Right cardiac atrium (tissue), 5 donors: ENCODE measurements around the gene NECAP2. TPM values are rescaled to one million over a fixed set of nuclear protein-coding genes. Genes with fewer than 3 reads are reported as not detected.

Source experiments
- ATAC-seq, 2 donors: fragments of 200-7000 bp; cut with Tn5 transposase; one replicate each; pipeline versions ENCODE4 v1.8.0 to v1.9.1; 2020; ENCODE audit warnings: moderate library complexity in 2 of 2, mild to moderate bottlenecking in 1 of 2
- DNase-seq, 3 donors: peaks; one replicate each; pipeline ENCODE4 v3.0.0-alpha.2; 2020
- H3K27ac ChIP-seq: one replicate; pipeline ENCODE4 v1.5.1; 2013; ENCODE audit warnings: mild to moderate bottlenecking, low read length, control low read depth, moderate library complexity
- H3K27me3 ChIP-seq: one replicate; pipeline ENCODE4 v1.6.1; 2013; ENCODE audit not compliant: control insufficient read depth, insufficient read depth
- H3K4me1 ChIP-seq: one replicate; pipeline ENCODE4 v1.6.1; 2013; ENCODE audit warnings: low read length; ENCODE audit not compliant: control insufficient read depth, insufficient read depth
- H3K4me3 ChIP-seq: one replicate; pipeline ENCODE4 v1.5.1; 2013; ENCODE audit warnings: low read length, control low read depth
- H3K9me3 ChIP-seq: one replicate; pipeline ENCODE4 v1.6.1; 2013; ENCODE audit warnings: low read length; ENCODE audit not compliant: control insufficient read depth
- WGBS: extraction: QIAGEN DNeasy Blood & Tissue Kit; methylation state at CpG from one replicate; pipeline ENCODE4 v1.1.7; 2013; 5-methylcytosine and 5-hydroxymethylcytosine counted together
- intact Hi-C, 4 donors: fragments of 100-400 bp; cut with DNase I; formaldehyde crosslinking; loops; one replicate each; pipeline versions ENCODE4 v1.11.0 to v1.14.0; 2022 to 2023
- long read RNA-seq, 4 donors: library from polyadenylated mRNA; unstranded; transcript quantifications; one replicate each; pipeline ENCODE4 v2.0.0, GENCODE V29; 2020 to 2021
- polyA plus RNA-seq: library from polyadenylated mRNA; stranded (reverse); fragments of 200-250 nt; gene quantifications from one replicate; pipeline ENCODE4 v1.2.3, GENCODE V29; 2013
- total RNA-seq, 4 donors: library from RNA; stranded (reverse); fragmentation: NEBNext Ultra II Directional; extraction: Animal tissue kit (Norgen Biotek cat#: 25700); gene quantifications; one replicate each; pipeline ENCODE4 v1.2.1, GENCODE V29; 2021
- donor health status: healthy with polysubstance abuse.
- donor health status: DM: no; HTN: yes; CAD: no.
- donor health status: DM: no; HTN: no; CAD: no.
- donor health status: DM: no; HTN: yes; CAD: no; lungs with severe emphysema.
- donor health status: DM: yes; HTN: yes; CAD: no.

The NECAP2 gene
- total RNA-seq: 10 to 100 TPM; 14.1 to 19.0 (median 18.1) TPM
- polyA plus RNA-seq: 14.6 TPM
- long read RNA-seq, donor 1, transcript NECAP2-201 (8 exons, 2,070 nt): major isoform, 34 of 53 reads
- long read RNA-seq, donor 1, partial matches to known transcripts: 14 of 53 reads
- long read RNA-seq, donor 1, other reads (novel, unspliced or antisense): 4 of 53 reads
- long read RNA-seq, donor 2, transcript NECAP2-201 (8 exons, 2,070 nt): major isoform, 19 of 23 reads
- long read RNA-seq, donor 2, partial matches to known transcripts: 4 of 23 reads
- long read RNA-seq, donor 2, other reads (novel, unspliced or antisense): 0 of 23 reads
- long read RNA-seq, donor 3, transcript NECAP2-201 (8 exons, 2,070 nt): major isoform, 76 of 103 reads
- long read RNA-seq, donor 3, partial matches to known transcripts: 13 of 103 reads
- long read RNA-seq, donor 3, other reads (novel, unspliced or antisense): 7 of 103 reads
- long read RNA-seq, donor 4, transcript NECAP2-201 (8 exons, 2,070 nt): major isoform, 20 of 29 reads
- long read RNA-seq, donor 4, partial matches to known transcripts: 6 of 29 reads
- long read RNA-seq, donor 4, other reads (novel, unspliced or antisense): 1 of 29 reads

- peak; percentile 95 to 98 (median 98) for DNase-seq
- Histone ChIP-seq H3K27ac (peak within 1 kb of the TSS; percentile 59), H3K4me3 (peak within 1 kb of the TSS; percentile 94), H3K9me3 (no peaks in the 10 kb centered on the region), H3K4me1 (peaks cover 8% of the 10 kb centered on the region), H3K27me3 (no peaks in the 10 kb centered on the region)
- WGBS: under 1% methylated on average over 68 of the region's 68 CpGs
- peak; percentile 94 to 95 for ATAC-seq
- intact Hi-C loops: no loop called here
These were observed at the start of gene NECAP2 for GRCh38 chr1:16440470-16441281. NECAP2 (plus strand) TSS chr1:16440724; CDS start chr1:16440762, 38 bp downstream.

- Histone ChIP-seq H3K9me3 (no peaks in the 10 kb centered on the region), H3K27me3 (no peaks in the 10 kb centered on the region), H3K4me3 (no peak overlapping the region), H3K4me1 (peaks cover 38% of the 10 kb centered on the region), H3K27ac (no peak overlapping the region)
- intact Hi-C loops: no loop called here
- no peak for ATAC-seq
- WGBS: 65% methylated on average over 3 of the region's 3 CpGs
- DNase-seq: no peak
These were observed 49.1 kb upstream of the NECAP2 start for GRCh38 chr1:16391411-16391810.

GRCh38 chr1:16392740-16393569 is 47.6 kb upstream of the NECAP2 start:
- Histone ChIP-seq H3K4me1 (peaks cover 32% of the 10 kb centered on the region), H3K4me3 (no peak overlapping the region), H3K9me3 (no peaks in the 10 kb centered on the region), H3K27me3 (no peaks in the 10 kb centered on the region), H3K27ac (no peak overlapping the region)
- ATAC-seq (peak; percentile 15 to 38), DNase-seq (peak in 1 of 3 donors; percentile 25)
- 70% methylated on average over 21 of the region's 21 CpGs for WGBS
- intact Hi-C loops: no loop called here

GRCh38 chr1:16393570-16394521 is 46.7 kb upstream of the NECAP2 start:
- intact Hi-C loops: no loop called here
- WGBS: 85% methylated on average over 10 of the region's 10 CpGs
- Histone ChIP-seq H3K4me1 (peaks cover 32% of the 10 kb centered on the region), H3K27me3 (no peaks in the 10 kb centered on the region), H3K4me3 (no peak overlapping the region), H3K9me3 (no peaks in the 10 kb centered on the region), H3K27ac (no peak overlapping the region)
- ATAC-seq (no peak), DNase-seq (no peak)

GRCh38 chr1:16394977-16395376 is 45.5 kb upstream of the NECAP2 start:
- Histone ChIP-seq H3K4me3 (no peak overlapping the region), H3K27ac (no peak overlapping the region), H3K9me3 (no peaks in the 10 kb centered on the region), H3K27me3 (no peaks in the 10 kb centered on the region), H3K4me1 (peaks cover 31% of the 10 kb centered on the region)
- WGBS: 90% methylated on average over 13 of the region's 13 CpGs
- intact Hi-C loops: no loop called here
- DNase-seq (no peak), ATAC-seq (no peak)

- no peak overlapping the region for H3K4me3 ChIP-seq
- 53% methylated on average over 7 of the region's 7 CpGs for WGBS
- H3K9me3 ChIP-seq: no peaks in the 10 kb centered on the region
- H3K27me3 ChIP-seq: no peaks in the 10 kb centered on the region
- DNase-seq: peak; percentile 62 to 79 (median 70)
- H3K4me1 ChIP-seq: peaks cover 22% of the 10 kb centered on the region
- intact Hi-C loops: no loop called here
- H3K27ac ChIP-seq: no peak overlapping the region
- ATAC-seq: peak in 1 of 2 donors; percentile 21
These were observed 43.9 kb upstream of the NECAP2 start for GRCh38 chr1:16396591-16396990.

- Histone ChIP-seq H3K4me3 (no peak overlapping the region), H3K27ac (no peak overlapping the region), H3K27me3 (no peaks in the 10 kb centered on the region), H3K9me3 (no peaks in the 10 kb centered on the region), H3K4me1 (peaks cover 17% of the 10 kb centered on the region)
- DNase-seq (no peak), ATAC-seq (no peak)
- intact Hi-C loops: no loop called here
- 46% methylated on average over 5 of the region's 5 CpGs for WGBS
These were observed 43.4 kb upstream of the NECAP2 start for GRCh38 chr1:16397120-16397519.

GRCh38 chr1:16398371-16398953 is 42.1 kb upstream of the NECAP2 start:
- DNase-seq (no peak), ATAC-seq (no peak)
- Histone ChIP-seq H3K4me1 (peaks cover 4% of the 10 kb centered on the region), H3K27ac (no peak overlapping the region), H3K4me3 (no peak overlapping the region), H3K27me3 (no peaks in the 10 kb centered on the region), H3K9me3 (no peaks in the 10 kb centered on the region)
- 91% methylated on average over 5 of the region's 5 CpGs for WGBS
- intact Hi-C loops: no loop called here

- Histone ChIP-seq H3K9me3 (no peaks in the 10 kb centered on the region), H3K4me1 (no peaks in the 10 kb centered on the region), H3K27ac (no peak overlapping the region), H3K4me3 (no peak overlapping the region), H3K27me3 (no peaks in the 10 kb centered on the region)
- ATAC-seq (no peak), DNase-seq (no peak)
- intact Hi-C loops: no loop called here
- 85% methylated on average over 10 of the region's 10 CpGs for whole genome bisulfite sequencing
These were observed 37.8 kb upstream of the NECAP2 start for GRCh38 chr1:16402742-16403141.
